HL-60 (cell line): Measurements from ENCODE around the gene NMRK1.

ENCODE experiments used
- SPI1 ChIP-seq: IDR thresholded peaks from 2 replicates; pipeline ENCODE4 v1.6.1; 2012; ENCODE audit warnings: low read depth, mild to moderate bottlenecking, borderline replicate concordance
- TF ChIP-seq, protein P1 (sequence below): IDR thresholded peaks from one replicate; pipeline ENCODE4 v1.5.1; 2011; ENCODE audit warnings: low read length, control low read depth, inconsistent platforms; ENCODE audit not compliant: insufficient read depth
- TF ChIP-seq, protein P2 (sequence below): IDR thresholded peaks from 2 replicates; pipeline ENCODE4 v1.6.1; 2012; ENCODE audit warnings: low read depth; ENCODE audit not compliant: insufficient replicate concordance

DNA sequence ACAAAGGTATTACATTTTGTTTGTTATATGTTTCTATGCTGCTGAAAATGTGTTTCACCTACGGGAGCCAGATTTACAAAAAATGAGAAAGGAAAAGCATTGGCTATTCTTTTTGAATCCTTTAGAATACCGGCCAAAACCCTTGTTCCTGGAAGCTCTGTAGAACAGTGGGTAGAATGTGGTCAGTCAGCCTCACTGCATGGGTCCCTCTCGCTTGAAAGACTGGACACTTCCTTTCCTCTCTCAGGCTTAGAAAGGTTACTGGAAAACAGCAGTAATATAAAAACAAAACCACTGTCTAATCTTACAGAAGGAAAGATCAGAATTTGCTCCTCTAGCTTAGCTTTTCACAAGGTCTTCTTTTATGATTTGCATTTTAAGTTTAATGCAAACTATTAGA is 45.4 kb upstream of the NMRK1 start:
- TF ChIP-seq, protein P1, sequence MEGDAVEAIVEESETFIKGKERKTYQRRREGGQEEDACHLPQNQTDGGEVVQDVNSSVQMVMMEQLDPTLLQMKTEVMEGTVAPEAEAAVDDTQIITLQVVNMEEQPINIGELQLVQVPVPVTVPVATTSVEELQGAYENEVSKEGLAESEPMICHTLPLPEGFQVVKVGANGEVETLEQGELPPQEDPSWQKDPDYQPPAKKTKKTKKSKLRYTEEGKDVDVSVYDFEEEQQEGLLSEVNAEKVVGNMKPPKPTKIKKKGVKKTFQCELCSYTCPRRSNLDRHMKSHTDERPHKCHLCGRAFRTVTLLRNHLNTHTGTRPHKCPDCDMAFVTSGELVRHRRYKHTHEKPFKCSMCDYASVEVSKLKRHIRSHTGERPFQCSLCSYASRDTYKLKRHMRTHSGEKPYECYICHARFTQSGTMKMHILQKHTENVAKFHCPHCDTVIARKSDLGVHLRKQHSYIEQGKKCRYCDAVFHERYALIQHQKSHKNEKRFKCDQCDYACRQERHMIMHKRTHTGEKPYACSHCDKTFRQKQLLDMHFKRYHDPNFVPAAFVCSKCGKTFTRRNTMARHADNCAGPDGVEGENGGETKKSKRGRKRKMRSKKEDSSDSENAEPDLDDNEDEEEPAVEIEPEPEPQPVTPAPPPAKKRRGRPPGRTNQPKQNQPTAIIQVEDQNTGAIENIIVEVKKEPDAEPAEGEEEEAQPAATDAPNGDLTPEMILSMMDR: no peak
- TF ChIP-seq, protein P2, sequence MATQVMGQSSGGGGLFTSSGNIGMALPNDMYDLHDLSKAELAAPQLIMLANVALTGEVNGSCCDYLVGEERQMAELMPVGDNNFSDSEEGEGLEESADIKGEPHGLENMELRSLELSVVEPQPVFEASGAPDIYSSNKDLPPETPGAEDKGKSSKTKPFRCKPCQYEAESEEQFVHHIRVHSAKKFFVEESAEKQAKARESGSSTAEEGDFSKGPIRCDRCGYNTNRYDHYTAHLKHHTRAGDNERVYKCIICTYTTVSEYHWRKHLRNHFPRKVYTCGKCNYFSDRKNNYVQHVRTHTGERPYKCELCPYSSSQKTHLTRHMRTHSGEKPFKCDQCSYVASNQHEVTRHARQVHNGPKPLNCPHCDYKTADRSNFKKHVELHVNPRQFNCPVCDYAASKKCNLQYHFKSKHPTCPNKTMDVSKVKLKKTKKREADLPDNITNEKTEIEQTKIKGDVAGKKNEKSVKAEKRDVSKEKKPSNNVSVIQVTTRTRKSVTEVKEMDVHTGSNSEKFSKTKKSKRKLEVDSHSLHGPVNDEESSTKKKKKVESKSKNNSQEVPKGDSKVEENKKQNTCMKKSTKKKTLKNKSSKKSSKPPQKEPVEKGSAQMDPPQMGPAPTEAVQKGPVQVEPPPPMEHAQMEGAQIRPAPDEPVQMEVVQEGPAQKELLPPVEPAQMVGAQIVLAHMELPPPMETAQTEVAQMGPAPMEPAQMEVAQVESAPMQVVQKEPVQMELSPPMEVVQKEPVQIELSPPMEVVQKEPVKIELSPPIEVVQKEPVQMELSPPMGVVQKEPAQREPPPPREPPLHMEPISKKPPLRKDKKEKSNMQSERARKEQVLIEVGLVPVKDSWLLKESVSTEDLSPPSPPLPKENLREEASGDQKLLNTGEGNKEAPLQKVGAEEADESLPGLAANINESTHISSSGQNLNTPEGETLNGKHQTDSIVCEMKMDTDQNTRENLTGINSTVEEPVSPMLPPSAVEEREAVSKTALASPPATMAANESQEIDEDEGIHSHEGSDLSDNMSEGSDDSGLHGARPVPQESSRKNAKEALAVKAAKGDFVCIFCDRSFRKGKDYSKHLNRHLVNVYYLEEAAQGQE: no peak
- no peak for TF ChIP-seq SPI1
